Astrocyte of the spinal cord (primary cell): ENCODE data around the gene HPRT1.

Experiments used
- DNase-seq: peaks from one replicate; pipeline ENCODE4 v3.0.0; 2011; ENCODE audit warnings: low read depth, low spot score
- H3K4me3 ChIP-seq: 2 replicates; pipeline ENCODE4 v1.5.1; 2011; ENCODE audit warnings: low read depth, mild to moderate bottlenecking, low read length, moderate library complexity
- in situ Hi-C: cut with HindIII; loops from 2 replicates; pipeline ENCODE4 v1.10.0; 2017; ENCODE audit warnings: low sequenced_read_pairs
- TF ChIP-seq, protein P1 (sequence below): IDR thresholded peaks from 2 replicates; pipeline ENCODE4 v1.5.1; 2012; ENCODE audit warnings: low read depth, mild to moderate bottlenecking, low read length, inconsistent platforms

Gene HPRT1

DNA sequence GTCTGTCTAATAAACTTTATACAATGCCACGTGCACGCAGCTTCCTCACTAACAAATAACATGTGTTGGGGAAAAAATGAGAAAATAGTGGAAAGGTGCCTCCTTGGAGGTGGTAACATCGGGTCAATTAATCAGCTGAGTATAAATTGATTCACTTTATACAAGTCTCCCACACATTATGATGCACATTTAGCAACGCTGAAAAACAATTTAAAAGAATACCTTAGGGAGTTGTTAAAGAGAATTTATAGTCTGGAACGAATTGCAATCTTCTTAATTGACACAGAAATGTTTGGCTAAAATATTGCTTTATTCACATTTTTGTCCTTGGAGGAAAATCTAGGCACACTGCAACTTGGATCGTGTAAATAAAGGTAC lies 84.2 kb downstream of the HPRT1 start:
- no peak overlapping the region for H3K4me3 ChIP-seq
- in situ Hi-C loops = no loop called here
- TF ChIP-seq, protein P1, sequence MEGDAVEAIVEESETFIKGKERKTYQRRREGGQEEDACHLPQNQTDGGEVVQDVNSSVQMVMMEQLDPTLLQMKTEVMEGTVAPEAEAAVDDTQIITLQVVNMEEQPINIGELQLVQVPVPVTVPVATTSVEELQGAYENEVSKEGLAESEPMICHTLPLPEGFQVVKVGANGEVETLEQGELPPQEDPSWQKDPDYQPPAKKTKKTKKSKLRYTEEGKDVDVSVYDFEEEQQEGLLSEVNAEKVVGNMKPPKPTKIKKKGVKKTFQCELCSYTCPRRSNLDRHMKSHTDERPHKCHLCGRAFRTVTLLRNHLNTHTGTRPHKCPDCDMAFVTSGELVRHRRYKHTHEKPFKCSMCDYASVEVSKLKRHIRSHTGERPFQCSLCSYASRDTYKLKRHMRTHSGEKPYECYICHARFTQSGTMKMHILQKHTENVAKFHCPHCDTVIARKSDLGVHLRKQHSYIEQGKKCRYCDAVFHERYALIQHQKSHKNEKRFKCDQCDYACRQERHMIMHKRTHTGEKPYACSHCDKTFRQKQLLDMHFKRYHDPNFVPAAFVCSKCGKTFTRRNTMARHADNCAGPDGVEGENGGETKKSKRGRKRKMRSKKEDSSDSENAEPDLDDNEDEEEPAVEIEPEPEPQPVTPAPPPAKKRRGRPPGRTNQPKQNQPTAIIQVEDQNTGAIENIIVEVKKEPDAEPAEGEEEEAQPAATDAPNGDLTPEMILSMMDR = no peak
- no peak for DNase-seq

DNA sequence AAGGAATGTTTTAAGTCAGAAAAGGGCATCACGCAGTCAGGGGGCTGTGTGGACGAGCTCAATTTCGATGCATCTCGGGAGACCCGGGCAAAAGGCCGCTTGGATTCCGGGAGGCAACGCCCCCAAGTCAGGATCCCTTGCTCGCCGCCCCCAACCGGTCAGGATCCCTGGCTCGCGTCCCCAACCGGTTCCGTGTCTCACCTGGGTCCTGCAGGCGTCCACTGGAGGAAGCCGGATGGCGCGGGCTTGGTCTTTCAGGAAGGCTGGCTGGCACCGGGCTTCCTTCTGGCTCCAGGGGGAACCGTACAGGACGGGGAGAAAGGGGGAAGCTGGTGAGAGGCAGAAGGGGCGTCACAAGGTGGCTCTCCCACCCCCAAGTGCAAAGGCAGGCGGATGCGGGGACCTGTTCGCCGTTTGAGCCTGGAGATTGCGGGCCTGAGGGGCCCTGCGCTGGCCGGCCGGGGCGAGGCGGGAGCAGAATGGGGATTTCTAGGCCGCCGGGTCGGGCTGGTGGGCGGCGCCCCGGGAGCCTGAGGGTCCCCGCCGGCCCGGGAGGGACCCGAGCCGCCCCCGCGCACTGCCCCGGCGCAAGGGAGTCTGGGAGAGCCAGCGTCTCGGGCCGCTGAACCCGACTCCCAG lies 84.7 kb downstream of the HPRT1 start:
- TF ChIP-seq, protein P1 = no peak
- in situ Hi-C loops = no loop called here
- no peak for DNase-seq
- no peak overlapping the region for H3K4me3 ChIP-seq

DNA sequence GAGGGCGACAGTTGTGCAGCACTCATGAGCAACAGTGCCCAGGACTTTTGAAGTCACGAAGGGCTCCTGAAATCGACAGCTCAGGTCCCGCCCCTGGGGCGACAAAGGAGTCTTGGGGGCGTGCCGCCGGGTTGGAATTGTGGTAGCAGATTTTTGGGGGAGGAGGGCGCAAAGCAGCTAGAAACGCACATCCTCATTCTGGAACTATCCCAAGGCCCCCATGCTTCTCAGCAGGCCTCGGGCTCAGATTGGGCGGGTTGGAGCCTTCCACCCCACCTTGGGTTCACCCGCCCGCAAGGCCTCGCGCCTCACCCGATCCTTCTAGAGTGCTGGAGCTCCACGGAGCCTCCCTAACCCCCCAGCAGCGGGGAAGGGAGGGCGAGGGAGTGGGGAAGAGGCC lies 85.5 kb downstream of the HPRT1 start:
- TF ChIP-seq, protein P1 = no peak
- DNase-seq = no peak
- in situ Hi-C loops = no loop called here
- H3K4me3 ChIP-seq = no peak overlapping the region

DNA sequence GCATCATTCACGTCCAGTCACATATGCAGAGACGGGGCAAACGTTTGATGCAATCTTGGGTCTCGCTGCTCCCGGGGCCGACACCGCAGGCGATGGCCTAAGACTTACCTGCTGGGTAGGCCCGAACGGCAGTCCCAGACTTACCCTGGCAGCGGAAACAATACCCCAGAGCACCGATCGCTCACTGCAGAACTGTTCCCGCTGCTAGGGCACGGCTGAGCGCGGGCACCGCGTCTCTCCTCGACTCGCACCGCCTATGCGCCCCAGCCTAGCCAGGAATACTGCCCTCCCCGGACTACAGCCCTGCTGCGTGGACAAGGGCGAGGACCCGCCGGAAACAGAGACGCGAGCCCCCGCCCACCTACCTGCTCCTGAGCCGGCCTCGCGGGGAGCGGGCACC lies 86.2 kb downstream of the HPRT1 start:
- in situ Hi-C loops = no loop called here
- peak overlapping the region; percentile 70 for H3K4me3 ChIP-seq
- TF ChIP-seq, protein P1 = no peak
- DNase-seq = no peak

DNA sequence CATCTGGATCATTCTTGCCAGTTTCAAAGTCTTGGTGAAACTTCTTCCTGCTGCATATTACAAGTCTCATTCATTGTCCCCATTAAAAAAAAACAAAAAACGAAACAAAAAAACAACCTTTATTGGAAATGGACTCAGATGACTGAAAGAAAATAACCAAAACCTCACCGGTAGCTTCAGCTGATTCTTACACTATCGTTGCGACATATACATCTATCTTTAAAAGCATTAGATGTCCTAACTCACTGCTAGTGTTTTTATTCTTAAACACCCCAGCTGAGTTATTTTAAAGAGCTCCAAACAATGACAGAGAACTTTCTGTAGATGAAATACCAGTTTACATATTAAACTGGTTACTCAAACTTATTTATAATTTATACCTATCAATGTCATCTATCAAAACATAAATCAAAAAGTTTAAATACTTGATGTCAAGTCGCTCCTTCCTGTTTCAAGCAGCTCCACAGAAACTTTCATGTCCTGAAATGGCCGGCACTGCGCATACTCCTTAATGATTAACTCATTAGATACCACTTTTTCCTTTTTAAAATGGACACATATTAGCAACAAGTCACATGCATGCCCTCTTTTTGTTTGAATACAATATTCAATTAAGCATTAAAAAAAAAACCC lies 87.2 kb downstream of the HPRT1 start:
- peak; percentile 24 for DNase-seq
- H3K4me3 ChIP-seq = peak overlapping the region; percentile 70
- in situ Hi-C loops = no loop called here
- TF ChIP-seq, protein P1 = no peak

DNA sequence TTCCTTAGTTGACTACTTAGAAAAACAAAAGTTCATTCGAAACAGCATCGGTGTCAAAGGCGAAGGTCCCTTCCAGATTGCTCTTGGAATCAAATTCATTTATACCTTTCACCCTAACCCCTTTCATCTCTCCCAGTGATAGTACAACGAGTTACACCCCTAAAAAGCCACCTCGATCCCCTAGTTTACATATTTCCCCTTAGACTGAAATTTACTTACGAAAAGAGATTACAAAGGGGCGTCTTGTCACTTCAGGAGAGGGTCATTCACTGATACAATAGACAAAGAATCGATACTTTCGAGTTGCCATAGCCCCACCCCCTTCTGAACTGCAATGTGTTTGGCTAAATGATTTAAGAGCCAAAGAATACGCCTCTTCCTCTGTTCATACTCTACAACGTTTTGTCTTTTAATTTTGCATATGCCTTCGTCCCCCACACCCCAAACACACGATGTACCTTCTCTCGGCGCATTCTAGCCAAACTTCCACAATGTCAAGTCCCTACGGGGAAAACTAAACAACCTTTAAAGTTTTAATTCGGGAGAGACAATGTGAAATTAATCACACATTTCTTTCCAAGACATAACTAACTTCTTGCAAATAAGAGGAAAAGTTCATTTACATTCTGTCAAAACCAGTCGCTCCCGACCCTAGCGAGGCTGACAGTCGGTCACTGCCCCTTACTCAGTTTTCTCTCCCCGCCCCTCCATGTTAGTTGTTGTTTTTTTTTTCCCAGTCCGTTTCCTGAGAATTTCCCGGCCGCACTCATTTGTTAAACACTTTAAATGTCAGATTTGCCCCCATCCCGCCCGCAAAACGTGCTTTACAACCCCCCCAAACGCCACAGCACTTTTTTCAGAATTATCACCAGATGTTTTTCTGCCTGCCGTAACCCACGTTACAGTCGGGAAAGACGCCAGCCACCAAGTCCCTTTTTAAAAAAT lies 88.6 kb downstream of the HPRT1 start:
- in situ Hi-C loops = no loop called here
- H3K4me3 ChIP-seq = peak overlapping the region; percentile 70
- DNase-seq = no peak
- TF ChIP-seq, protein P1 = no peak
